ENCODE data around the gene SUPT20HL2.

- TF ChIP-seq POLR2A (IDR thresholded peaks at IDR 0.05) (no peak), CTCF (IDR thresholded peaks at IDR 0.05) (no peak)
Observed at GRCh38 chrX:24340501-24340900, 26.6 kb upstream of the SUPT20HL2 start.
